Bronchial epithelial cell (primary cell): ENCODE results near the gene ZNF441. TPM values are rescaled to one million over a fixed set of nuclear protein-coding genes. Genes with fewer than 3 reads are reported as not detected.

Source experiments
- DNase-seq: peaks from one replicate; pipeline ENCODE4 v3.0.0-alpha.2; 2010; ENCODE audit warnings: low read depth
- FAIRE-seq: peaks from 2 replicates; lab custom pipeline; 2011; peaks lifted over from hg19 to GRCh38; lab: Jason Lieb, UNC
- H3K27me3 ChIP-seq: 2 replicates; pipeline ENCODE4 v1.5.1; 2011; ENCODE audit warnings: low read length; ENCODE audit not compliant: control insufficient read depth, insufficient read depth
- H3K36me3 ChIP-seq: 2 replicates; pipeline ENCODE4 v1.5.1; 2011; ENCODE audit warnings: low read length; ENCODE audit not compliant: control insufficient read depth, insufficient read depth
- H3K4me3 ChIP-seq: 2 replicates; pipeline ENCODE4 v1.5.1; 2011; ENCODE audit warnings: mild to moderate bottlenecking, low read depth, low read length, control low read depth
- CTCF ChIP-seq: IDR thresholded peaks from 2 replicates; pipeline ENCODE4 v1.5.1; 2011; ENCODE audit warnings: mild to moderate bottlenecking, moderate library complexity, low read length, control low read depth, inconsistent platforms; ENCODE audit not compliant: insufficient read depth, severe bottlenecking
- total RNA-seq: library from RNA; depleted of rRNA; stranded (reverse); fragments of >200 nt; gene quantifications from 2 replicates; pipeline ENCODE4 v1.2.1, GENCODE V29; 2014

ZNF441 gene
- total RNA-seq, 1 donor from 2014 or later: 7.6 TPM

- H3K4me3 ChIP-seq: no peak overlapping the region
- no peak for DNase-seq
- no peaks in the 10 kb centered on the region for H3K27me3 ChIP-seq
- no peak for TF ChIP-seq CTCF
- FAIRE-seq: no peak
- H3K36me3 ChIP-seq: peaks cover 13% of the 10 kb centered on the region
Observed at GRCh38 chr19:11781295-11782057, 14.7 kb downstream of the ZNF441 start.

GRCh38 chr19:11783767-11784166 is 17.0 kb downstream of the ZNF441 start:
- Histone ChIP-seq H3K36me3 (peaks cover 11% of the 10 kb centered on the region), H3K4me3 (no peak overlapping the region), H3K27me3 (no peaks in the 10 kb centered on the region)
- FAIRE-seq (no peak), DNase-seq (no peak)
- TF ChIP-seq CTCF: no peak

GRCh38 chr19:11784356-11784755 is 17.6 kb downstream of the ZNF441 start:
- DNase-seq (no peak), FAIRE-seq (no peak)
- no peak overlapping the region for H3K4me3 ChIP-seq
- H3K27me3 ChIP-seq: no peaks in the 10 kb centered on the region
- H3K36me3 ChIP-seq: peaks cover 10% of the 10 kb centered on the region
- no peak for TF ChIP-seq CTCF

- DNase-seq (no peak), FAIRE-seq (no peak)
- Histone ChIP-seq H3K36me3 (no peaks in the 10 kb centered on the region), H3K4me3 (no peak overlapping the region), H3K27me3 (no peaks in the 10 kb centered on the region)
- no peak for TF ChIP-seq CTCF
Observed at GRCh38 chr19:11787536-11787935, 20.7 kb downstream of the ZNF441 start.

GRCh38 chr19:11792942-11793341 is 26.1 kb downstream of the ZNF441 start:
- Histone ChIP-seq H3K36me3 (no peaks in the 10 kb centered on the region), H3K4me3 (no peak overlapping the region)
- FAIRE-seq: no peak

More at GRCh38 chr19:11792942-11793341, 26.1 kb downstream of the ZNF441 start:
- TF ChIP-seq CTCF: no peak
- no peaks in the 10 kb centered on the region for H3K27me3 ChIP-seq
- no peak for DNase-seq
